RWPE2 (cell line): ENCODE measurements around the gene RNF213.
"Not testable (repeated sequence)": the region's sequence is repeated elsewhere in the genome, so short reads cannot be mapped to it uniquely, and the experiment has no call there.

Source experiments
- ATAC-seq: fragments of 200-7000 bp; cut with Tn5 transposase; 3 replicates; pipeline ENCODE4 v1.9.1; 2021; ENCODE audit warnings: low read depth
- DNase-seq: peaks from one replicate; pipeline ENCODE4 v3.0.0-alpha.2; 2020; ENCODE audit warnings: low spot score
- H3K27ac ChIP-seq: fragments of 450-650 bp; 2 replicates; pipeline ENCODE4 v1.5.1; 2017; ENCODE audit warnings: mild to moderate bottlenecking; ENCODE audit not compliant: poor library complexity, severe bottlenecking
- H3K27me3 ChIP-seq: fragments of 250-450 bp; sonication (Bioruptor Pico); 2 replicates; pipeline ENCODE4 v1.5.1; 2021; ENCODE audit warnings: mild to moderate bottlenecking, moderate library complexity; ENCODE audit not compliant: insufficient read depth, poor library complexity, severe bottlenecking
- H3K36me3 ChIP-seq: fragments of 250-450 bp; sonication (Bioruptor Pico); 2 replicates; pipeline ENCODE4 v1.5.1; 2020; ENCODE audit warnings: low read depth, mild to moderate bottlenecking, moderate library complexity
- H3K4me1 ChIP-seq: fragments of 250-450 bp; sonication (Bioruptor Pico); 2 replicates; pipeline ENCODE4 v1.5.1; 2021; ENCODE audit warnings: mild to moderate bottlenecking, moderate library complexity; ENCODE audit not compliant: insufficient read depth, poor library complexity, severe bottlenecking
- H3K4me3 ChIP-seq: fragments of 250-450 bp; sonication (Bioruptor Pico); 2 replicates; pipeline ENCODE4 v1.5.1; 2021; ENCODE audit warnings: mild to moderate bottlenecking, moderate library complexity; ENCODE audit not compliant: severe bottlenecking
- H3K9me3 ChIP-seq: fragments of 250-450 bp; sonication (Bioruptor Pico); 2 replicates; pipeline ENCODE4 v1.5.1; 2021; ENCODE audit warnings: mild to moderate bottlenecking, moderate library complexity; ENCODE audit not compliant: severe bottlenecking
- CTCF ChIP-seq: fragments of 450-650 bp; IDR thresholded peaks from one replicate; pipeline ENCODE4 v1.5.1; 2017; ENCODE audit warnings: mild to moderate bottlenecking, moderate library complexity; ENCODE audit not compliant: poor library complexity, severe bottlenecking

The RNF213 gene

GRCh38 chr17:80312621-80313135 lies 52.0 kb downstream of the RNF213 start:
- Histone ChIP-seq H3K4me1 (no peaks in the 10 kb centered on the region), H3K36me3 (peaks cover 73% of the 10 kb centered on the region), H3K27ac (no peak overlapping the region), H3K27me3 (no peaks in the 10 kb centered on the region), H3K4me3 (no peak overlapping the region), H3K9me3 (no peaks in the 10 kb centered on the region)
- no peak for DNase-seq
- no peak for TF ChIP-seq CTCF
- ATAC-seq, result no peak

GRCh38 chr17:80313160-80313829 lies 52.6 kb downstream of the RNF213 start:
- Histone ChIP-seq H3K4me3 (no peak overlapping the region), H3K27me3 (no peaks in the 10 kb centered on the region), H3K9me3 (no peaks in the 10 kb centered on the region), H3K4me1 (no peaks in the 10 kb centered on the region), H3K36me3 (peaks cover 73% of the 10 kb centered on the region), H3K27ac (no peak overlapping the region)
- ATAC-seq, result no peak
- no peak for DNase-seq
- TF ChIP-seq CTCF, result no peak

GRCh38 chr17:80313946-80314345 lies 53.3 kb downstream of the RNF213 start:
- not testable (repeated sequence) for ATAC-seq, H3K4me3 ChIP-seq, H3K27ac ChIP-seq, H3K9me3 ChIP-seq, H3K27me3 ChIP-seq, DNase-seq, H3K4me1 ChIP-seq
- H3K36me3 ChIP-seq, result peaks cover 70% of the 10 kb centered on the region

GRCh38 chr17:80315517-80316182 lies 55.0 kb downstream of the RNF213 start:
- Histone ChIP-seq H3K9me3 (no peaks in the 10 kb centered on the region), H3K4me1 (no peaks in the 10 kb centered on the region), H3K27me3 (no peaks in the 10 kb centered on the region), H3K27ac (no peak overlapping the region), H3K36me3 (peaks cover 70% of the 10 kb centered on the region), H3K4me3 (no peak overlapping the region)
- ATAC-seq (no peak), DNase-seq (no peak)
- TF ChIP-seq CTCF, result no peak

GRCh38 chr17:80316431-80316830 lies 55.8 kb downstream of the RNF213 start:
- Histone ChIP-seq H3K4me1 (no peaks in the 10 kb centered on the region), H3K36me3 (peaks cover 70% of the 10 kb centered on the region), H3K9me3 (no peaks in the 10 kb centered on the region), H3K4me3 (no peak overlapping the region), H3K27me3 (no peaks in the 10 kb centered on the region), H3K27ac (no peak overlapping the region)
- ATAC-seq, result no peak
- TF ChIP-seq CTCF, result no peak
- DNase-seq, result no peak
